Right renal cortex interstitium (tissue), 3 donors: ENCODE results near the gene MAD1L1. TPM values are rescaled to one million over a fixed set of nuclear protein-coding genes. Genes with fewer than 3 reads are reported as not detected.

ENCODE experiments used
- DNase-seq, 3 donors: peaks; one replicate each; pipeline ENCODE4 v3.0.0-alpha.2; 2013; ENCODE audit warnings: low read depth in 3 of 3, low spot score in 2 of 3
- polyA plus RNA-seq, 3 donors: library from polyadenylated mRNA; unstranded; fragments of 120-200 nt; gene quantifications; one replicate each; pipeline ENCODE4 v1.2.1, GENCODE V29; 2013; ENCODE audit not compliant: insufficient read length in 3 of 3

Gene MAD1L1
- polyA plus RNA-seq, 3 donors = 22.9 to 26.0 (median 25.1) TPM

DNA sequence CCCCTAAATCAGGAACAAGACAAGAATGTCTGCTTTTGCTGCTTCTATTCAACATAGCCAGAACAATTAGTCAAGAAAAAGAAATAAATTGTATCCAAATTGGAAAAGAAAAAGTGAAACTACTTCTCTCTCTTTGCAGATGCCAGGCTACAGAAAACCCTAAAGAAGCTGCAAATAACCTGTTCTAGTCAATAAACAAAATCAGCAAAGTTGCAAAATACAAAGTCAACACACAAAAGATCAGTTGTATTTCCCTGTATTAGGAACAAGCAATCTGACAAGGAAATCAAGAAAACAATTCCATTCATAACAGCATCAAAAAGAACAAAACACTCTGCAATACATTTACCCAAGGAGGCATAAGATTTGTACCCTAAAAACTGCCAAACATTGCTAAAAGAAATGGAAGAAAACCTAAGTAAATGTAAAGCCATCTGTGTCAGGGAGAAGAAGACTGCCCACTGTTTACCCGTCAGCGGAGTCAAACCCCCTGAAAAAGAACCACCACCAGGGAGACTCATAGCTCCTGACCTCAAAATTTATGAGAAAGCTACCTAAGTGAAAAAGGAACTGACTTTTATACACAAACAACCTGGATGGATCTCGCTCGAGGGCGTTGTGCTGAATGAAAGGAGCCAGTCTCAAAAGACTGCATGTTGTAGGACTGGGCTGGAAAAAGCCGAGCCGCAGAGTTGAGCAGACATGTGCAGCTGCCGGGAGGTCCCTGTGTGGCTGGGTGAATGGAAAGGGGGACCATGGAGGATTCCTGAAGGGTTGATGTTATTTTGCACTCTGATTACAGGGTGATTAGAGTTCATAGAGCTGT lies 263.1 kb downstream of the MAD1L1 start:
- DNase-seq = no peak

DNA sequence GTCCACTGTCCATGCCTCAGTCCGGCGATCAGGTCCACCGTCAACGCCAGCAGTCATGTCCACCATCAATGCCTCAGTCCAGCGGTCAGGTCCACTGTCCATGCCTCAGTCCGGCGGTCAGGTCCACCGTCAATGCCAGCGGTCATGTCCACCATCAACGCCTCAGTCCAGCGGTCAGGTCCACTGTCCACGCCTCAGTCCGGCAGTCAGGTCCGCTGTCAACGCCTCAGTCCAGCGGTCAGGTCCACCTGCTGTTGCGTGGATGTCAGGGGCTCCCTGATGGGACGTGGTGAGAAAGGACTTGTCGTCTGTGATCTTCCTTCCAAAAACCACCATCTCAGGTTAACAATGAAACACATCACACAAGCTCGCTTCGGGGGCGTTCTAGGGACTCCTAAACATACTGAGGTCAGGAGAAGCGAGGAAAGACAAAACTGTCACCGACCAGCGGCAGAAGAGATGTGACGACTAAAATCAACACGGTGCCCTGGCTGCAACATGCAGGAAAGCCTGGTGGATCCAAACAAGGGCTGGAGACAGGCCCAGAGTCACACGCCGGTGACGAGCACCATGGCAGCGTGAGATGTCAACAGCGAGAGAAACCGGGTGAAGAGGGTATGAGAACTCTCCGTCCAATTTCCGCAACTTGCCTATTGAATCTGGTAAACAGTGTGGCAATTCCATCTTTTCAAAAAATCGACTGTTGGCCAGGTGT lies 264.2 kb downstream of the MAD1L1 start:
- DNase-seq = no peak

DNA sequence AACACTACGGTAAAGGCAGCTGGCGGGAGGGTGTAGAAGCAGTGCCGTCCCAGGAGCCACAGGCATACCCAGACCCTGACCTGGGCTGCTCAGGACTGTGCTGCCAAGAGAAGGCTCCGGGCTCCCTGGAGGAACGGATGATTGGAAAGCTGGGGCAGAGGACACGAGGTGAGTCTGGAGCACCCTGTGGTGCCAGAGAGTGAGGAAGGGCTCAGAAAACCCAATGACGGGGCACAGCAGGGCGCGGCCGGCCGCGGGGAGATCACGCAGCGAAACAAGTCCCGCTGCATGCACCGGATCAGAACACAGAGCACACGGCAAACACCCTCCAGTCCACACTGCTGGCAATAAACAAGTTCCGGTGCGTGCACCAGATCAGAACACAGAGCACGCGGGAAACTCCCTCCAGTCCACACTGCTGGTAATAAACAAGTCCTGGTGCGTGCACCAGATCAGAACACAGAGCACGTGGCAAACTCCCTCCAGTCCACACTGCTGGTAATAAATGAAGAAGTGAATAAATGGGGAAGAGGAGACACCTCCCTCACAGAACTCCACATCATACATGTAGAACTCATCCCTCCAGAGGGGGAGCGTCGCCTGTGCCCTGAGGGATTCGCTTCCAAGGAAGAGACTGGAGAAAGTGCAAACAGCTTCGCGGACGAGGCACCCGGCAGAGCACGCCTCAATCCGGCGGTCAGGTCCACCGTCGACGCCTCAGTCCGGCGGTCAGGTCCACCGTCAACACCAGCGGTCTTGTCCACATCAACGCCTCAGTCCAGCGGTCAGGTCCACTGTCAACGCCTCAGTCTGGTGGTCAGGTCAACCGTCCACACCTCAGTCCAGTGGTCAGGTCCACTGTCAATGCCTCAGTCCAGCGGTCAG lies 265.0 kb downstream of the MAD1L1 start:
- DNase-seq = no peak

DNA sequence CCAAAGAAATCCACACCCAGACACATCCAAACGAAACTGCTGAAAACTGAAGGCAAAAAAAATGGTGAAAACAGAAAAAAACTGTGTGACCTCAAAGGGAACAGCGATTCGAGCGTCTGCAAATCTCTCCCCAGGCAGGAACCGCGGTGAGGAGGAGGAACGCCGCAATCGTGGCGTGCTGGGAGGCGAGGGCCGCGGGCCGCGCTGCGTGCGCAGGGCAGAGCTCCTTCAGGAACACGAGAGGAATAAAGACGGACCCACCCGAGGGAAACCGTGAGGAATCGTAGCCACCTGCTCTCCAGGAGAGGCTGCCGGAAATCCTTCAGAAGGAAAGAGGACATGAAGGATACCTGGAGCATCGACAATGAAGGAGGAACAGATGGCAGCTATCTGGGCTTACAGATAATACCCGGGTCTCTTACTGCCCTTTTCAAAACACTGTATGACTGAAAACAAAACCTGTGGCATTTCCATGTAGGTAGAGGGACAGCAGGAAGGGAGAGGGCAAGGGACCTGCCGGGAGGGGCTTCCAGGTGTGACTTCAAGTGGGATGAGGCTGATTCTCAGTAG lies 266.0 kb downstream of the MAD1L1 start:
- no peak for DNase-seq

DNA sequence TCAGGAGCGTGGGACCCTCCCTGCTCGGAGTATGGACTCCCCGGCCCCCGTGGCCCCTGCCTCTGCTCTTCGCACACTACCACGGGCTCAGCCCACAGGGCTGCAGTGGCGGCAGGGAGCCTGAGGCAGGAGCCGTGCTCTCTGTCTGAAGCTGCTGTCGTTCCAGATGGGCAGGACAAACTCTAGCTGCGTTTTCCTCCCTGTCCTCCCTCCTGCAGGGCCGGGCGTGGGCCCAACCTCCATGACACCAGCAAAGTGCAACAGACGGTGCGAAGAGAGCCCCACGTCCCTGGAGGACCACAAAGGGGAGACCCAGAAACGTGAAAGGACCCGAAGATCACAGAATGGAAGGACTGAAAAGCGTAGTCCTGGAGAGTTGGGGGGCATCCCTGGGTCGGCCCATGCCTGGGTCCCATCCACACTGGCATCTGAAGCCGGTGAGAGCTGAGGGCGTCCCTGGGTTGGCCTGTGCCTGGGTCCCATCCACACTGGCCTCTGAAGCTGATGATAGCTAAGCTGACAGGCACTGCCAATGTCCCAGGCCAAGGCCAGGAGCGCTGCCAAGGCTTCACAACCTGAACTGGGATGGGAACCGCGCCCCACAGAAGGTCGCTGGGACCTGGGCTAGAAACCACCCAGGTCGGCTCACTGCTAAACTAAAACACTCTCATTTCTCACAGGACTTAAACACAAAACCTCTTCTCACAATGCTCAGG lies 267.0 kb downstream of the MAD1L1 start:
- no peak for DNase-seq

DNA sequence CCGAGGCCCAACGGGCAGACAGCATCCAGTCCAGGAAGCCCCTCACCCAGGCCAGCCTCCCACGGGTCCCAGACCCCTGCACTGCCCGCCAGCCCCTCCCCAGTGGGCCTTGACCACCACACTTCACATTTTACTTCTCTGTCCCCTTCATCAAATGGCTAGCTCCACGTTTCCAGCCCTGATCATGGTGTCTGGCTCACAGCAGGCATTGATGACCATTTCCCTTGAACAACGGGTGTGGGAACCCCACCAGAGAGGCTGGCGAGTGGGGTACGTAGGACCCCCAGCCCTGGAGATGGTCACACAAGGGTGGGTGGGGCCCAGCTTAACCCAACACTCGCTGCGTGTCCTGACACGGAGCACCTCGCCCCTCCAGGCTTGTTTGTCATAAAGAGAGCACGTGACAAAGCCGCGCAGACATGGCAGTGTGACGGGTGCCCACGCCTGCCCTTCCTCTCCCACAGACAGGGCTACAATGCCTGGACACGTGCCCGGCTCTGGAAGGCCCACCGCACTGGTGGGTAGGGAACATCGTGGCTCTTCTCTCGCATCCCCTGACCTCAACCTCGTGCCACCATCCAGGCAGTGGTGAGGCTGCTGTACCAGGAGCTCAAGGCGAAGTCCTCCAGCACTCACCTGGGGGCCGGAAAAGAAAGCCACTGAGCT lies 267.7 kb downstream of the MAD1L1 start:
- DNase-seq = no peak

DNA sequence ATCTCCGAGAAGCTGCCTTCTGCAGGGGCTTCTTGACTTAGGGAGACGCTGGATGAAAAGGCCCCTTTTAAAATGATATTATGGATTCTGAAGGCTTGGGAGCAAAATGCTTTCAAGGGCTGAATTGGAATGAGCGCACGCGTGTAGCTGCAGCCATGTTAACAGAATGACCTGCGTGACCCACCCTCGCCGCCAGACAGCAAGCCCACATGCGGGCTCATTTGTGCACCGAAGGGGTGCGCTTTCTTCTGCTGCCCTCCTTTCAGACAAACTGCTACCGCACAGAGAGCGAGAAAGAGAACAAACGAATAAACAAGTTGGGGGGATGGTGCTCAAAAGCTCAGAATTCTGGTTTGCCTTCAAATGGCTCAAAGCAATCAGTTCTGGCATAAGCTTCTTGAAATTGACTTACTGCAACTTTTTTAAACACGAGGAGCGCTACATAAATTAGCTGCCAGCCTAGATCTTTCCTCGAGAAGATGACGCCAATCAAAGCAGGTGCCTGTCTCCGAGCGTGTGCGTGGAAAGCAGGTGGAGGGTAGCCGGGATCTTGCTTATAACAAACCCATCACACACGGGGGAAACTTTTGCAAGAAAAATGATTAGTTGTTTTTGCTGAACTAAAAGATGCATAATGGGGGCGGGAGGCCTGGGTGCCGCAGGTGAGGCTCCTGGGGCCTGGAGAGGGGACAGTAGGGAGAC lies 268.4 kb downstream of the MAD1L1 start:
- no peak for DNase-seq

DNA sequence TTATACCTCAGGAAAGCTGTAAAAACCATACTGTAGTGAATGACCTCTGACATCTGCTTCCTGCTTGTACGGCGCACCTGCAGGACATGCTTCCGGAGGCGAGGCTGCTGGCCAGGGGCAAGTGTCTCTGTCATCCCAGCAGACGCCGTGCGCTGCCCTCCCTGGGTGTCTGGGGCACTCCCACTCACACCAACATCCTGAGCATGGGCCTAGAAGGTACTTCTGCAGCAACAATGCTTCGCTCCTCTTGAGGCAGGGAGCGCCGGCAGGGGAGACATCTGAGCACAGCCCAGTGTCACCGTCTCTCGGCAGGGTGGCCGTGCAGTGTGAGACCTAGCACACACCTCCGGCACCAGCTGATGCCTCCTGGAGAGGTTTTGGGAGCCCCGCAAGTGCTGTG lies 269.2 kb downstream of the MAD1L1 start:
- no peak for DNase-seq

DNA sequence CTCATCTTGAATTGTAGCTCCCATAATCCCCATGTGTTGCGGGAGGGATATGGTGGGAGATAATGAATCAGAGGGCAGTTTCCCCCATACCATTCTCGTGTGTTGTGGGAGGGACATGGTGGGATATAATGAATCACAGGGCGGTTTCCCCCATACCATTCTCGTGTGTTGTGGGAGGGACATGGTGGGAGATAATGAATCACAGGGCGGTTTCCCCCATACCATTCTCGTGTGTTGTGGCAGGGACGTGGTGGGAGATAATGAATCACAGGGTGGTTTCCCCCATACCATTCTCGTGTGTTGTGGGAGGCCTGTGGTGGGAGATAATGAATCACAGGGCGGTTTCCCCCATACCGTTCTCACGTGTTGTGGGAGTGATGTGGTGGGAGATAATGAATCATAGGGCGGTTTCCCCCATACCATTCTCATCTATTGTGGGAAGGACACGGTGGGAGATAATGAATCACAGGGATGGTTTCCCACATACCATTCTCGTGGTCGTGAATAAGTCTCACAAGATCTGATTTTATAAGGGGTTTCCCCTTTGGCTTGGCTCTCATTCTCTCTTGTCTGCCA lies 271.0 kb downstream of the MAD1L1 start:
- DNase-seq = no peak

DNA sequence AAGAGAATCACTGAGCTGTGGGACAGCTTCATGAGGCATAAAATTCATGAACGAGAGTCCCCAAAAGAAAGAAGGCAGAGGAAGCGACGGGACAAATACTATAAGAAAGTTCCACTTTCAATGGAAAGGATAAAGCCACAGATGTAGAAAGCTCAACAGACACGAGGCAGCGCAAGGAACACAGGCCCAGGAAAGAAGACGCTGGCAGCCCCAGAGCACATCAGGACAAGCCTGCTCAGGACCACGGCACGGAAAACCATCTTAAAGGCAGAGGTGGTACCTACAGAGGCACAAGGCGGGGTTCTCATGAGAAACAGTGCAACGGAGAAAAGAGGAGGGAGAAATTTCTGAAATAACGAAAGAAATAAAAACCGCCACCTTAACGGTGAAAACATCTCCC lies 273.4 kb downstream of the MAD1L1 start:
- DNase-seq = no peak

DNA sequence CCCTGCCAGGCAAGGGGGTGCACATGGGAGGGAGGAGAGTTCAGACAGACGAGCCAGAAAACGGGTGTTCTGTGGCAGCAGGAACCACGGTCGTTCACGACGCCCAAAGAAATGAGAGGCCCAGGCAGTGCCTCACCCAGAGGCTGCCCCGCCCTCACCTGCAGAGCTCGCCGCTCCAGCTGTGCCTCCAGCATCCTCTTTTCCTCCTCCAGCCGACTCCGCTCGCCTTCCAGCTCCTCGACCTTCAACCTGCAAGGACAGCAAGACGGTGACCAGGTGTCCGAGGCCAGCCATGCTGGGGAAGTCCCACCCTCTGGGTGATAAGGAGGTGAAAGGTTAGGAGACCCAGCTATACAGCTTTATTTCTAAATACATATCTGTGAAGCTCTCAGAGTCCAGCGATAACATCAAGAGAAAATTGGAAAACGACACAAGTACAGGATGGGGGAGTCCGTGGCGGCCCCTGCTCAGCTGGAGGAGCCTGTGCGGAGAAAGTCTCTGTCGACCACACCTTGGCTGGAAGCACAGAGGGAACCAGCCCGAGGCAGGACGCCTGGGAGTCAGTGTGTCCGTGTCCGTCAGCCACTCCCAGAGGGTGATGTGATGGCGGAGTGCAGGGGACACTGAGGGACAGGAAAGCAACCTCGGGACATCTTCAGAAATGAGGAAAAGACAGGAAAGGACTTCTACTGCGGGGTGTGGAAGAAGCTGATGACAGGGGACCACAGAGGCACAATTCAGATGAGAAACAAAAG lies 275.1 kb downstream of the MAD1L1 start:
- no peak for DNase-seq

DNA sequence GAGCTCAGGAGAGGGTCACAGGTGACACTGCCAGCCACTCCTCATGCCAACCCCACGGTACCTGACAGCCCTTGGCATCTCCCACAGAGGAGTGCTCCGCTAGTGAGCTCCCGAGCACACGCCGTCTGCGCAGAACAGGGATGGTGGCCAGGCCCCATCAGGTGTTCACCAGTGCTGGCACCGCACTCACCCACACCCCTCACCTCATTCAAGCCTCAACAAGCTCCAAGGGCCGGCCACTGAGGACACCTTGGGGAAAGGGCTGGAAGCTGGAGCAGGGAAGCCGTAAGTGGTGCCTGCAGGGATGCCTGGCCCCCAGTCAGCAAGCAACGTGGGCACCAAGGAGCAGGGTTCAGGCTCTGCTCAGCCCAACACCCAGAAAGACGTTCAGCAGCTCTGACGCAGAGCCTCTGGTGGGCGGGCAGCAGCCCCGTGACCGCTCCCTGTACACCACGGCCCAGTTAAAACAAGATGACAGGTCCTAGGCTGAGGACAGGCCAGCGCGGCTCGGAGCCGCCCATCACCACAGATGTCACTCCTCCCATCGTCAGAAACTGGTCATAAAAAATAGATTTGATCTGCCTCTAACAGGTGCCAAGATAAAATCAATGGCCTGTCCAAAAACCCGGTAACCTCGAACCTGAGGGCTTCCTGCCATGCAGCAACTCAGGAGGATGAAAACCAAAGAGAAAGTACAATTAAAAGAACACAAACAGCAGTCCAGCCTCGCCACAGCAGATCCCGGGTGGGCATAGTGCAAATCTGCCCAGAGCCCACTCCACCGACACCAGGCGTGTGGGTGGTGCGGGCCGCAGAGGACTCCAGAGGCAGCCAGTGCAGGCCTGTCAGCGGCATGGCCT lies 275.9 kb downstream of the MAD1L1 start:
- DNase-seq = no peak

DNA sequence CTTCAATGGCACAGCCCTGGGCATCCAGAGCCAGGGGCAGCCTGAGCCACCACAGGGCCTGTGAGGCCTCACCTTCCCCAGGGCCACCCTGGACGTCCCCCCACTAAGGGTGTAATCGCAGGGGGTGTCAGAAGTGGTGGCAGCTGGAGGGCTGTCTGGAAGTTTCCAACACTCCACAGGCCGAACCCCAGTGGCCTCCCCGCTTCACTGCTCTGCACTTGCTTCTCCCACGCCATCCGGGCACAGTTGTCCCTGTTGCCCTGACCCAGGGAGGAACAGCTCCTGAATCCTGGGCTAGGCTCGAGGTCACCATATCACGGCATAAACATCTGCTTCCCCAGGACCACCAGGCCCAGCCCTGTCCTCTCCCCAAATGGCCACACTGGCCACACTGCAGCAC lies 276.6 kb downstream of the MAD1L1 start:
- DNase-seq = no peak

DNA sequence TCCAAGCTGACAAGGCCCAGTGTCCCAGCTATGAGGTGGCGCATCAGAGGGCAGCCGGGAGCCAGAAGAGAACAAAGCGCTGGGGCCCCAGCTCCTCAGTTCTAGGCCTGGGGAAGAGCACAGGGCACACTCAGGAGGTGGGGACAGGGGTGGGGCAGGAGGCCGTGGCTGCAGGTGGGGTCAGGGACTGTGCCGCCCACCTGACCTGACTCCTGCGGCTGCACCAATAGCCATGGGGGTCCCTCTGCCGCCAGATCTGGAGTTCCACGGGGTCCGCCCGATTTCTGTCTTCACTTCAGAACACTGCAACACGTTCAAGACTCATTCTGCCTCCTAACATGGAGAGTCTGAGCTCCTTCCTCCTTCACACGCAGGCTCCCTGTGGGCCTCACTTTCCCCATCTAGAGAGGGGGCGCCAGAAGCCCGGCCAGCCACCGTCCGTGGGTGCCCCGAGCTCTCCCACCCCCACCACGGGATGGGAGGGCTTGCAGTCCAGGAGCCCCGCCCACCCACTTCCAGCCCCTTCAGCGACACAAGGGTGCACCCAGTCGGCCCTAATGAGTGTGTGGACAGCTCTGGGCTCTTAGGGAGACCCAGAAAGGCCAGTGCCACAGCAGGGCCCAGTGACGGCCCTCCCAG lies 278.3 kb downstream of the MAD1L1 start:
- DNase-seq = no peak

DNA sequence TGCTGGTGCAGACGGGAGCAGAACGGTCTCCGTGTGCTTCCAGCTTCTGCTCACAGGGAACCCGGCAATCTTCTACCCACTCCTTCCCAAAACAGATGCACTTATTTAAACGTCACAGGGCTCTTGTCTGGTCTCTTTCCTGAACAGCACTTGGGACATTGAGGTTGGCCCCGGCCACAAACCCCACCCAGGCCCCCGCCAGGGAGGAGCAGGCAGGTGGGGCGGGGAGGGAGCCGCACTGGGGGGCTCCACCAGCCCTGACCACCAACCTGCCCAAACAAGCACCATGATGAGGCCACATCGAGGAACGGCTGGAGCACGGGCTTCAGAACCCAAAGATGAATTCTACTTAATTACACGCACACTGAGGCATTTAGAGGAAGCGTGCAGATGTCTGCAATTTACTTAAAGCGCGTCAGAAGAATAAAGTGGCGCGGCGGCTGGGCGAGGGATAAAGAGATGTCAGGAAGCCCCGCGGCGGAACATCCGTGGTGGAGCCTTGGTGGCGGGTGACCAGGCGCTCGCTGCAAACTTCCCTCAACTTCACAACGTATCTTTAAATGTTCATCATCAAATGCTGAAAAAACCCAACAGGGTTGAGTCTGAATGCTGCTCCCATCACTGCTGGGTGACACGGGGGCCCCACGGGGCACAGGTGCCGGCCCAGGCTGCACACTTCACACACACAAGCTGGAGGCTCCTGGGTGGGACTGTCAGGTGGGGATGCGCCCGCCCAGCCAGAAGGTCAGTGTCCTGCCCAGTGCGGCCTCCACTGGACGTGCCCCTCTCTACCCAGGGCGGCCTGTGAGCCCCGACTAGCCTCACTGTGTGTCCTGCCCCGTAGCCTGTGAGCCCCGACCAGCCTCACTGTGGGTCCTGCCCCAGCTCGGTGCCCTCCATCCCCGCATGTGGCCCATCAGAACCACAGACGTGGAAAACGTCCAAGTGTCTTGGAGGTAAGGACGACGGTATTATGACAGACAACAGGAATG lies 279.2 kb downstream of the MAD1L1 start:
- no peak for DNase-seq
